T-cell (primary cell): ENCODE data around the gene P2RX1. TPM values are rescaled to one million over a fixed set of nuclear protein-coding genes. Genes with fewer than 3 reads are reported as not detected.

Experiments used
- ATAC-seq, 4 experiments: fragments of 200-7000 bp in 3 of 4; fragments of 150-1000 bp in 1 of 4; cut with Tn5 transposase; replicated peaks in 1 of 4; 1 replicate in 3 of 4; 2 replicates in 1 of 4; pipeline ENCODE4 v1.10.0; 2021; ENCODE audit warnings: moderate library complexity in 3 of 4, mild to moderate bottlenecking in 2 of 4, moderate number of reproducible peaks in 1 of 4
- CTCF ChIA-PET, 2 donors: fragments of 300-600 bp; sonication (Branson Sonifier 250); formaldehyde crosslinking; loops; one replicate each; lab custom pipeline; 2022; ENCODE audit warnings: antibody characterized with exemption in 2 of 2; lab: Charles Lee
- POLR2A ChIA-PET, 2 donors: fragments of 300-600 bp; sonication (Branson Sonifier 250); formaldehyde crosslinking; loops; one replicate each; lab custom pipeline; 2022; ENCODE audit warnings: antibody characterized with exemption in 2 of 2; lab: Charles Lee
- DNase-seq, 35 experiments: peaks; one replicate each; pipeline versions ENCODE4 v3.0.0 to v3.0.0-alpha.2; 2013 to 2023
- H3K27ac ChIP-seq: one replicate; pipeline ENCODE4 v1.5.1; 2013; ENCODE audit warnings: low read length
- H3K27me3 ChIP-seq, 2 experiments: replicated peaks in 1 of 2; 1 replicate in 1 of 2; 2 replicates in 1 of 2; pipeline versions ENCODE4 v1.6.1 to v1.7.0; 2013; ENCODE audit warnings: low read length in 1 of 2, mixed read lengths in 1 of 2; ENCODE audit not compliant: control insufficient read depth in 2 of 2, insufficient read depth in 2 of 2; ENCODE audit errors: extremely low read depth in 1 of 2
- H3K36me3 ChIP-seq, 2 donors: 1 replicate in 1 of 2; 2 replicates in 1 of 2; pipeline versions ENCODE4 v1.6.1 to v1.7.0; 2013; ENCODE audit warnings: low read length in 1 of 2; ENCODE audit not compliant: control insufficient read depth in 2 of 2, insufficient read depth in 1 of 2; ENCODE audit errors: extremely low read depth in 1 of 2
- H3K4me1 ChIP-seq, 2 experiments: 1 replicate in 1 of 2; 2 replicates in 1 of 2; pipeline versions ENCODE4 v1.6.1 to v1.7.0; 2013; ENCODE audit warnings: low read length in 2 of 2, mixed read lengths in 1 of 2; ENCODE audit not compliant: insufficient read depth in 2 of 2, control insufficient read depth in 1 of 2; ENCODE audit errors: extremely low read depth in 1 of 2
- H3K4me3 ChIP-seq, 2 donors: 1 replicate in 1 of 2; 2 replicates in 1 of 2; pipeline versions ENCODE4 v1.5.1 to v1.7.0; 2013; ENCODE audit warnings: mild to moderate bottlenecking in 2 of 2, low read length in 1 of 2, moderate library complexity in 1 of 2; ENCODE audit not compliant: control insufficient read depth in 1 of 2; ENCODE audit errors: extremely low read depth in 1 of 2
- H3K9me3 ChIP-seq: 2 replicates; pipeline ENCODE4 v1.7.0; 2013
- H3K27ac Mint-ChIP-seq, 2 donors: one replicate each; pipeline ENCODE4 v1.8.0; 2020 to 2021; ENCODE audit warnings: mild to moderate bottlenecking in 2 of 2, mixed read lengths in 2 of 2
- H3K27me3 Mint-ChIP-seq, 2 donors: one replicate each; pipeline ENCODE4 v1.8.0; 2021 to 2022; ENCODE audit warnings: mixed read lengths in 2 of 2
- H3K36me3 Mint-ChIP-seq: one replicate; pipeline ENCODE4 v1.8.0; 2021; ENCODE audit warnings: mixed read lengths
- H3K4me1 Mint-ChIP-seq, 3 donors: one replicate each; pipeline ENCODE4 v1.8.0; 2020 to 2022; ENCODE audit warnings: mixed read lengths in 3 of 3, mild to moderate bottlenecking in 1 of 3
- H3K4me3 Mint-ChIP-seq, 3 donors: one replicate each; pipeline ENCODE4 v1.8.0; 2020 to 2022; ENCODE audit warnings: mild to moderate bottlenecking in 3 of 3, mixed read lengths in 3 of 3, moderate library complexity in 3 of 3
- H3K9me3 Mint-ChIP-seq, 3 donors: one replicate each; pipeline ENCODE4 v1.8.0; 2020 to 2022; ENCODE audit warnings: mixed read lengths in 3 of 3
- WGBS: methylation state at CpG from one replicate; pipeline ENCODE4 v1.1.5; 2013; ENCODE audit warnings: missing lambda C conversion rate; ENCODE audit not compliant: insufficient coverage; 5-methylcytosine and 5-hydroxymethylcytosine counted together
- total RNA-seq, 35 experiments: library from RNA in 6 of 35; stranded (reverse) in 6 of 35; fragments of 120-200 nt in 1 of 35; gene quantifications; one replicate each; pipeline versions ENCODE4 v1.2.1 to v1.2.4 and lab custom pipeline; 2013 to 2026

P2RX1 gene
- total RNA-seq, 5 donors from 2014 or later (not counting 1 experiment from before 2014, with no cell fraction given), result 0.95 to 3.3 (median 1.2) TPM

DNA sequence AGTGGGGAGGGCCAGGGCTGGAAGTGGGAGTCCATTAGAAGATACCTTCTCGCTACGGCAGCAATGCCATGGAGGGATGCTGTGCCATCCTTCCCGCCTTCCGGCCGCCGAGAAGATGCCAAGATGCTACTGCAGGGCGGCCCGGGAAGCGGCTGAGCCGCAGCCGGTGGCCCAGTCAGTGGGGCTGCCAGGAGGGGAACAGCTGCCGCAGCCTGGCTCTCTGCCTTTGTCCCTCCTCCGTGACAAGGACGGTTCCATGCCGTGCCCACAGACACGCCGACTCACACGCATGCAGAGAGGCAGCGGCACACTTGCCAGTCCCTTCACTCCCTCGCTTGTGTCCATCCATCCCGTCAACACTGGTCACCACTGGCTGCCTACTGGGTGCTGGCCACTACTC, 50.0 kb downstream of the P2RX1 start:
- Mint-ChIP-seq H3K4me3 (no peak overlapping the region), H3K36me3 (no peaks in the 10 kb centered on the region), H3K27me3 (no peaks in the 10 kb centered on the region), H3K27ac (no peak overlapping the region), H3K9me3 (no peaks in the 10 kb centered on the region), H3K4me1 (peaks cover 2 to 5% (median 4%) of the 10 kb centered on the region in 3 donors)
- no peak for ATAC-seq
- peaks cover 4 to 9% of the 10 kb centered on the region in 2 donors for H3K36me3 ChIP-seq
- 96% methylated on average over 19 of the region's 21 CpGs for WGBS
- no peak for DNase-seq
- H3K4me1 ChIP-seq, result peaks cover 0 to 6% of the 10 kb centered on the region in 2 experiments
- ChIA-PET CTCF (interaction anchor here in 1 of 2 donors (0.7 kb wide), 1 partner anchor 137 kb away, joined by 5 read pairs; no protein-coding TSS in a partner anchor), POLR2A (no interaction called here)
- no peak overlapping the region for H3K4me3 ChIP-seq
- H3K27me3 ChIP-seq, result no peaks in the 10 kb centered on the region
- no peaks in the 10 kb centered on the region for H3K9me3 ChIP-seq
- no peak overlapping the region for H3K27ac ChIP-seq

DNA sequence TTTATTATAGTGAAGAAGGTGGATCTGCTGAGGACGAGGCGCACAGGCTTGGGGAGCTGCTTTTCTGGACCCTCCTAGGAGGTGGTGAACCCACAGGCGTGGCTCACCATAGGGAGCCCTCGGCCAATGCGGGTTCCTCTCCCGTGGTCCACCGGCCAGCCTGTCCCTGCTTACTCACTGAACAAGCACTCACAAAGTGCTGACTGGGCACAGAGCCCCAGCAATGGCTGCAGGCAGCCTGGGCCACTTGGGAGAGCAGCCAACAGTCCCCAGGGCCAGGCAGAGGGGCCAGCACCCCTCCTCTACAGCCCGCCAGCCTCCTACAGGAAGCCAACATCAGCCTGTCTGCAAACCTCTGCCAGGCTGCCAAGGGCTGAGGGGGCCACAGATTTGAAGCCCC, 51.1 kb downstream of the P2RX1 start:
- no peaks in the 10 kb centered on the region for H3K27me3 Mint-ChIP-seq
- ChIA-PET POLR2A (no interaction called here), CTCF (interaction anchor here in 1 of 2 donors (1.0 kb wide), 1 partner anchor 137 kb away, joined by 6 read pairs; no protein-coding TSS in a partner anchor)
- H3K9me3 Mint-ChIP-seq, result no peaks in the 10 kb centered on the region
- no peak for ATAC-seq
- no peaks in the 10 kb centered on the region for H3K36me3 Mint-ChIP-seq
- H3K27ac ChIP-seq, result no peak overlapping the region
- H3K27me3 ChIP-seq, result no peaks in the 10 kb centered on the region
- H3K4me1 Mint-ChIP-seq, result no peaks in the 10 kb centered on the region
- DNase-seq, result no peak
- no peaks in the 10 kb centered on the region for H3K4me1 ChIP-seq
- H3K4me3 ChIP-seq, result no peak overlapping the region
- H3K4me3 Mint-ChIP-seq, result no peak overlapping the region
- H3K36me3 ChIP-seq, result peaks cover 9 to 10% of the 10 kb centered on the region in 2 donors
- H3K27ac Mint-ChIP-seq, result no peak overlapping the region
- WGBS, result 66% methylated on average over 6 of the region's 8 CpGs
- H3K9me3 ChIP-seq, result no peaks in the 10 kb centered on the region

DNA sequence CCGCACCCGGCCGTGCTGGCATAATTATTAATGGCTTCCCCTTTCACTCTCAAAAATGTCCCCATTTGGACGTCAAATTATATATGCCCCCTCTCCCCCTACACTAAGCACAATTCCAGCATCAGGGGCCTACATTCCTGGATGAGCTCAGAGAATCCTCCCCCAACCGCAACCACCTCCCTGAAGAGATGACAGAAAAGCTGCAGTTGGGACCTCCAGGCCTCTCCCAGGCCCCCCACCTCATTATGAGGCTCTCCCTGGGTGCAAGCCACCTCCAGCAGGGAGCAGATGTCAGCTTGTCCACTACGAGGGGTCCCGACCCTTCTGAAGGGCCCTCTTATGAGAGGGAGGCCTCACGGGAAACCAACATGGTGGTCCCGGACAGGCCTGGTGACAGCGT, 51.7 kb downstream of the P2RX1 start:
- H3K4me1 ChIP-seq, result no peaks in the 10 kb centered on the region
- no peak overlapping the region for H3K27ac ChIP-seq
- Mint-ChIP-seq H3K4me1 (no peaks in the 10 kb centered on the region), H3K27me3 (no peaks in the 10 kb centered on the region), H3K27ac (no peak overlapping the region), H3K36me3 (no peaks in the 10 kb centered on the region), H3K4me3 (no peak overlapping the region), H3K9me3 (no peaks in the 10 kb centered on the region)
- no peaks in the 10 kb centered on the region for H3K9me3 ChIP-seq
- no peak for DNase-seq
- 92% methylated on average over 9 of the region's 10 CpGs for WGBS
- POLR2A ChIA-PET, result no interaction called here
- no peak overlapping the region for H3K4me3 ChIP-seq
- H3K36me3 ChIP-seq, result peaks cover 10 to 13% of the 10 kb centered on the region in 2 donors
- CTCF ChIA-PET, result interaction anchor here (1.5 to 1.6 kb wide), 2 partner anchors 18 to 53 kb away, joined by 6 read pairs; partner anchors contain the start of gene NCBP3 (in 1 of the 2)
- no peaks in the 10 kb centered on the region for H3K27me3 ChIP-seq
- ATAC-seq, result no peak

DNA sequence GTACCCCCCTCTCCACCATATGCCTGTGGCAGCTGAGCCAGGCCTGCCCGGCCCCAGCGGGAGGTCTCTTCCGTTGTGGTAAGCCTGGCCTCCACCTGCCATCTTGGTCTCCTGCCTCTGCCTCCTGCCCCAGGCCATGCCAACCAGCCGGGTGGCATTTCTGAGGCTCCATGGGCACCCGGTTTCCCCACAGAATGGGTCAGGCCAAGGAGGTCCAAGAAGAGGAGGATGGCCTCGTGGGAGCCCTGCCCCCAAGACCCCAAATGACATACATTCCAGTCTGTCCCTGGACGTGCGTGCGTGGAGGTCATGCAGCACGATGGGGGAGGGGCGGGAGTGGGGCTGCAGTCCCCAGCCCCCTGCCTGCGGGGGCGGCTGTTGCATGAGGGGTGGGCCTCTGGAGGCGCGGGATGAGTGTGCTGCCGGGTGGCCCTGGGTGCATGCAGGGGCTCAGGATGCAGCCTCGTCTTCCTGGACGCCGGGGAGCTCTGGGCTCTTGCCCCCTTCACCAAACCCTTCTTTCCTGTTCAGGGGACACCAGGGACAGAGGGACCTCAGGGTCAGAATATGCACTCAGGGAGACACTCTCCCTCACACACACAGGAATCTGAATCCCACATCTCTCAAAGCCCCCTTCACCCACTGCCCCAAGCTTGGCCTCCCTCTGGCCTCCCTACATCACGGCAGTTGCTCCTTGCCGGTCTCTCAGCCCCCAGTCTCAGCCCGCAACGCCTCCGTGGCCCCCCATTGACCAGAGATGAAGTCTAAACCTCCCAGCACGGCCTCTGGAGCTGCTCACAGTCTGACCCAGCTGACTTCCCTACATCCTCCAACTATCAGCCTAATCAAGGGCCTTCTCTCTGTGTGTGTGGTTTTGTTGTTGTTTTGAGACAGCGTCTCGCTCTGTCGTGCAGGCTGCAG, 54.2 kb downstream of the P2RX1 start:
- no peak overlapping the region for H3K27ac Mint-ChIP-seq

DNA sequence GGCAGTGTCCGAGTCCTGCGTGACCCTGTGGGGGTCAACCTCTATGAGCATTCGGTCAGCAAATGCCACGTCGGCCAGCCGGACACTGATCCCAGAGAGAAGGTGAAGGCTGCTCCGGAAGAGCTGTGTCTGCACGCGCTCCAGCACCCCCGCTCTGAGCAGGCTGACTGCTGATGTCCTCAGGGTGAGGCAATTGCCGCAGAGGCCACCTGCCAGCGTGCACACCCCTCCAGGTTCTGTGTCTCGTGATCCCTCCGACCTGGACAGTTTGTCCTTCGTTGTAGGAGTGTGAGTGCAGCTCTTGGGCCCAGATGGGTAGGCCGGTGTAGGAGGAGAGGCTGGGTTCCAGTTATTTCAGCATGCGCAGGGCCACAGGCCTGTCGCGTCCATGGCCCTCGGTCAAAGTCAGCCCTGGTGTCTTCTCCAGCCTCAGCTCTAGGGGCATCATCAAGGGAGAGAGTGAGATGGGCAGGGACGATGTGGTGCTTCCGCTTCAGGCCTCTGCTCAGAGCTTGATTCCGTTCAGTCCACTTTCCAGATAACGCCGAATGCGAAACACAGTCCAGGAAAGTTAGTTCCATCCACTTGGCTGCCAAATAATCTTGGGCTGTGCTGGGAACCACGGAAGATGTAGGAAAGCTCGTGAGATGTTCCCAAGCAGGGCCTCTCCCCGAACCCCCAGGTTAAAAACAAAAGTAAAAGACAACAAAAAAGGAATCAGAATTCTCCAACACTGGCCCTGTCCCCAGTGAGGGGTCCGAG, 55.1 kb downstream of the P2RX1 start:
- H3K27me3 ChIP-seq, result peaks cover 0 to 4% of the 10 kb centered on the region in 2 experiments
- H3K36me3 ChIP-seq, result peaks cover 10 to 13% of the 10 kb centered on the region in 2 donors
- Mint-ChIP-seq H3K4me3 (no peak overlapping the region), H3K9me3 (no peaks in the 10 kb centered on the region), H3K27ac (no peak overlapping the region), H3K27me3 (no peaks in the 10 kb centered on the region), H3K4me1 (no peaks in the 10 kb centered on the region), H3K36me3 (no peaks in the 10 kb centered on the region)
- H3K4me1 ChIP-seq, result no peaks in the 10 kb centered on the region
- ChIA-PET CTCF (no interaction called here), POLR2A (no interaction called here)
- H3K4me3 ChIP-seq, result no peak overlapping the region
- no peak for ATAC-seq
- 95% methylated on average over 26 of the region's 30 CpGs for WGBS
- no peak overlapping the region for H3K27ac ChIP-seq
- no peaks in the 10 kb centered on the region for H3K9me3 ChIP-seq
- DNase-seq, result no peak

More for the DNA sequence above, 54.2 kb downstream of the P2RX1 start:
- Mint-ChIP-seq H3K4me3 (no peak overlapping the region), H3K36me3 (no peaks in the 10 kb centered on the region), H3K9me3 (no peaks in the 10 kb centered on the region), H3K4me1 (no peaks in the 10 kb centered on the region), H3K27me3 (no peaks in the 10 kb centered on the region)
- H3K4me3 ChIP-seq, result no peak overlapping the region
- no peaks in the 10 kb centered on the region for H3K4me1 ChIP-seq
- peaks cover 0 to 4% of the 10 kb centered on the region in 2 experiments for H3K27me3 ChIP-seq
- WGBS, result 87% methylated on average over 14 of the region's 28 CpGs
- no peak overlapping the region for H3K27ac ChIP-seq
- CTCF ChIA-PET, result no interaction called here
- POLR2A ChIA-PET, result no interaction called here
- no peaks in the 10 kb centered on the region for H3K9me3 ChIP-seq
- DNase-seq (no peak), ATAC-seq (no peak)
- H3K36me3 ChIP-seq, result peaks cover 10 to 13% of the 10 kb centered on the region in 2 donors

DNA sequence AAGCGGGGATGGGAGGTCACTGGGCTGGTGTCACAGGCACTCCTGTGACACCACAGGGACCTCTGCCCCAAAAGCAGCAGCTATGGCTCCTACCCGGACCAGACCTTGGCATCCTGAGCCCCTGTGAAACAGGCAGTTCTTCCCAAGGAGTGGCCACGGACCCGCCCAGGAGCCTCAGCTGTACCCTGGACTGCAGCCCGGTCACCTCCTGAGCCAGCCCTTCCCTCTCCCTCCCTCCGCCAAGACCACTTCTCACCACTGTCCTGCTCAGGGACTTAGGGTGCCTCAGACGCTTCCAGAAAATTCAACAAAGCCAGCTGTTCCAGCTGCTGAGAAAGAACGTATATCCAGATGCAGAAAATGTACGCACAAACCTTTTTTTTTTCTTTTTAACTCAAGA, 56.3 kb downstream of the P2RX1 start:
- Mint-ChIP-seq H3K4me3 (no peak overlapping the region), H3K27me3 (no peaks in the 10 kb centered on the region), H3K4me1 (no peaks in the 10 kb centered on the region), H3K9me3 (no peaks in the 10 kb centered on the region), H3K27ac (no peak overlapping the region), H3K36me3 (no peaks in the 10 kb centered on the region)
- peaks cover 10% of the 10 kb centered on the region in 2 donors for H3K36me3 ChIP-seq
- no peak for ATAC-seq
- peaks cover 0 to 4% of the 10 kb centered on the region in 2 experiments for H3K27me3 ChIP-seq
- H3K4me3 ChIP-seq, result no peak overlapping the region
- POLR2A ChIA-PET, result no interaction called here
- no peak overlapping the region for H3K27ac ChIP-seq
- DNase-seq, result no peak
- no peaks in the 10 kb centered on the region for H3K9me3 ChIP-seq
- 98% methylated on average over 4 of the region's 9 CpGs for WGBS
- H3K4me1 ChIP-seq, result no peaks in the 10 kb centered on the region
- CTCF ChIA-PET, result no interaction called here
